Fibroblast of skin of right biceps (primary cell): Measurements from ENCODE around the gene RDX.

ENCODE experiments used
- DNase-seq: peaks from one replicate; pipeline ENCODE4 v3.0.0-alpha.2; 2013

The RDX gene

GRCh38 chr11:110165039-110165925 is 131.1 kb downstream of the RDX start:
- no peak for DNase-seq

GRCh38 chr11:110162216-110162615 is 134.2 kb downstream of the RDX start:
- no peak for DNase-seq

- DNase-seq: no peak
These were observed 135.4 kb downstream of the RDX start for GRCh38 chr11:110161061-110161460.

- DNase-seq: no peak
These were observed 136.0 kb downstream of the RDX start for GRCh38 chr11:110160437-110160836.

- peak; percentile 19 for DNase-seq
These were observed 136.4 kb downstream of the RDX start for GRCh38 chr11:110160016-110160415.

- no peak for DNase-seq
These were observed 136.9 kb downstream of the RDX start for GRCh38 chr11:110159476-110159875.

- DNase-seq: no peak
These were observed 137.9 kb downstream of the RDX start for GRCh38 chr11:110158317-110159200.

DNA sequence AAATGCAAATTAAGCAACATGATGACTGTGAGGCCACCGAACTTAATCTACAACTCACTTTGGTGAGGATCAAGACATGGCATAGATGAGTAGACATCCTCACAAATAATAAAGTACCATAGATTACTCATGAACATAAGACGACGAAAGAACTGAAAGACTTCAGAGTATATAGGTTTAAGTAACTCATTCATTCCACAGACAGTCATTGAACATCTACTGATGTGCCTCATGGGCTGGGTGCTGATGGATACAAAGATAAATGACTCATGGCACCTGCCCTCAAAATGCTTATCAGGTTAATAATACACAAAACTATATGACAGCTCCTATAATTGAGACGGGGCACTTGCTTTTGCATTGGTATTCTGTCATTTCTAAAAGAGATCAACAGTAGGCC is 139.9 kb downstream of the RDX start:
- no peak for DNase-seq

DNA sequence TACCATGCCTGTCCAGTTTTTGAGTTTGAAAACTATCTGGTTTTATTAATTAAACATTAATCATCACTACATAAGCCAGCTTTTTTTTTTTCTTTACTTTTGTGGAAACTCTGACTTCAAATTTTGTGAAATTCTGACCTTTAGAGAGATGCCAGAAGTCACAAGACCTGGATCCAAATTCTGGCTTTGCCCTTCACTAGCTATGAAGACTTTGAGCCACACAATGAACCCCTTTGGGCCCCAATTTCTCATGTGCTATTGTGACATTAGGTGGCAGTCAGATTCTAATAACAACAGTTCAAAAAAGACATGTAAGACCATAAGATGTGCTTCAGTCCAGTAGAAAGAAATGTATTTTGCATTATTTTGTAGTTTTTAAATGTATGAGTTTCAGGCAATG is 142.9 kb downstream of the RDX start:
- DNase-seq: no peak

- no peak for DNase-seq
These were observed 144.2 kb downstream of the RDX start for GRCh38 chr11:110152199-110152598.

GRCh38 chr11:110148775-110149744 is 147.4 kb downstream of the RDX start:
- peak; percentile 76 for DNase-seq

- DNase-seq: peak; percentile 88
These were observed 148.3 kb downstream of the RDX start for GRCh38 chr11:110147962-110148709.

DNA sequence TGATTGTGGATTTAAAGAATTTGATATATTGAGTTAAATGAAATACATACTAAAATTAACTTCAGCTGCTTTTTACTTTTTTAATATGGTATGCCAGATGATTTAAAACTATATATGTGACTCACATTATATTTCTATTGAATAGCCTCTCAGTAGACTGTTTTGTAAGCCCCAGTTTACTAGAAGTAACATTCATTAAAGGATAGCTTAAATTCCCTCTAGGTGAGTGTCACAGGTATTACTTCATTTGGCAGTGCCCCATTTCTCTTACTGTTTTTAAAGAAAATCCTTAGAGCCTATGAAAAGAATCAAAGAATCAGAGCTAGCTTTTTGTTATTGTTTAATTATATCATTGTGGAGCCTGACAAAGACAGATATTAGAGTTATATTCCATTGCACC is 154.6 kb downstream of the RDX start:
- DNase-seq: no peak

GRCh38 chr11:110134110-110134509 is 162.3 kb downstream of the RDX start:
- no peak for DNase-seq

DNA sequence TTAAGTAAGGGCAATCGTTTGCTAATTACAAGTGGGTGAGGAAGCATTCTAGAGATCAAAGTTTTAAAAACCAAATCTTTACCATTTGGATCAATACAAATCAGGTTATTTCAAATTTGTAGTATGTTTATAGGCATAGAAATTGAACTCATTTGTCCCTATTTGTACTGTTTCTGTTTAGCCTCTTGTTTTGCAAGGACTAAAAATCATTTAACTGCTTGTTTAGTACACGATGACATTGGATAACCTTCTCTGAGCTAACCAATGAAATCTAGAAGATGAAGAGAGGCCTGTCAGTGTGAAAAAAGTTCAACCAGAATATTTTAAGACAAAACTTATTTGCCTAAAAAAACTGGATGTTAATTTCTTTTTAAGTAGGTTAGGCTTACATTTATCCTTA is 163.3 kb downstream of the RDX start:
- no peak for DNase-seq

GRCh38 chr11:110131386-110132123 is 164.9 kb downstream of the RDX start:
- no peak for DNase-seq

- no peak for DNase-seq
These were observed 165.7 kb downstream of the RDX start for GRCh38 chr11:110130642-110131238.

GRCh38 chr11:110128161-110128560 is 168.3 kb downstream of the RDX start:
- DNase-seq: peak; percentile 28

- no peak for DNase-seq
These were observed 169.5 kb downstream of the RDX start for GRCh38 chr11:110126936-110127335.

DNA sequence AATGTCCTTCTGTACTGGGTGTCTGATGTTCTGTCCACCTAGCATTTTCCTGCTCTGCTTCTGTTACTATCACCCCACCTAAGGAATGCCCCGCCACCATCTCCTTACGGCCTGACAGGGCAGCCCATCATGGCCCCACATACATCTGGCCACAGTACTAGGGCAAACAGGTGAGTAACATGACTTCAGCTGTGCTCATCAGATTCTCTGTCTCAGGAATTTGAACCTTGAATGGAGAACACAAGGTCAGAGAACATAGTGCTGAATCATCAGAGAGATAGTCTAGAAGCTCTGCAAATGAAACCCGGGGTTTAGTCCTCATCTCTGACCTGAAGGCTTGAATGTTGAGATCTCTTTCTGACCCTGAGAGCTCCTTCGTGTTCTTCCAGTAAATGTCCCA is 170.8 kb downstream of the RDX start:
- DNase-seq: peak; percentile 50
